GM13976 (cell line): ENCODE measurements around the gene MSANTD2.

Experiments
- DNase-seq: peaks from one replicate; pipeline ENCODE4 v3.0.0; 2012; ENCODE audit warnings: low spot score
- in situ Hi-C: fragments of 300-500 bp; cut with MboI; formaldehyde crosslinking; loops from one replicate; pipeline ENCODE4 v1.12.0; 2022; ENCODE audit warnings: low sequenced_read_pairs, mixed read lengths, inconsistent platforms; ENCODE audit not compliant: unreplicated experiment
- TF ChIP-seq, protein P1 (sequence below): IDR thresholded peaks from 2 replicates; pipeline ENCODE4 v1.5.1; 2012; ENCODE audit warnings: borderline replicate concordance, mild to moderate bottlenecking; ENCODE audit not compliant: insufficient read depth; ENCODE audit errors: extremely low read depth, missing control alignments, control extremely low read depth

Gene MSANTD2

DNA sequence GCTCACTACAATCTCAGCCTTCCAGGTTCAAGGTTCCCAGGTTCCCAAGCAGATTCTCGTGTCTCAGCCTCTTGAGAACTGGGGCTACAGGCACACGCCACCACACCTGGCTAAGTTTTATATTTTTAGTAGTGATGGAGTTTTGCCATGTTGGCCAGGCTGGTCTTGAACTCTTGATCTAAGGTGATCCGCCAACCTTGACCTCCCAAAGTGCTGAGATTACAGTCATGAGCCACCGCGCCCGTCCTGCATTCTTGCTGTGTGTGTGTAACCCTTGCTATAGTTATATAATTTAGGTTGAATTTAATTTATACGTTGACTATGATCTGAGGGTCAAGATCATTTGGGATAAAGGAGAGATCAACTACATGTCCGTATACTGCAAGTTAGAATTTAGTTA lies 35.7 kb upstream of the MSANTD2 start:
- TF ChIP-seq, protein P1, sequence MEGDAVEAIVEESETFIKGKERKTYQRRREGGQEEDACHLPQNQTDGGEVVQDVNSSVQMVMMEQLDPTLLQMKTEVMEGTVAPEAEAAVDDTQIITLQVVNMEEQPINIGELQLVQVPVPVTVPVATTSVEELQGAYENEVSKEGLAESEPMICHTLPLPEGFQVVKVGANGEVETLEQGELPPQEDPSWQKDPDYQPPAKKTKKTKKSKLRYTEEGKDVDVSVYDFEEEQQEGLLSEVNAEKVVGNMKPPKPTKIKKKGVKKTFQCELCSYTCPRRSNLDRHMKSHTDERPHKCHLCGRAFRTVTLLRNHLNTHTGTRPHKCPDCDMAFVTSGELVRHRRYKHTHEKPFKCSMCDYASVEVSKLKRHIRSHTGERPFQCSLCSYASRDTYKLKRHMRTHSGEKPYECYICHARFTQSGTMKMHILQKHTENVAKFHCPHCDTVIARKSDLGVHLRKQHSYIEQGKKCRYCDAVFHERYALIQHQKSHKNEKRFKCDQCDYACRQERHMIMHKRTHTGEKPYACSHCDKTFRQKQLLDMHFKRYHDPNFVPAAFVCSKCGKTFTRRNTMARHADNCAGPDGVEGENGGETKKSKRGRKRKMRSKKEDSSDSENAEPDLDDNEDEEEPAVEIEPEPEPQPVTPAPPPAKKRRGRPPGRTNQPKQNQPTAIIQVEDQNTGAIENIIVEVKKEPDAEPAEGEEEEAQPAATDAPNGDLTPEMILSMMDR, result no peak
- no peak for DNase-seq
- in situ Hi-C loops, result loop anchor here (10.0 kb wide), 1 partner anchor 171 kb away; no protein-coding TSS in a partner anchor

DNA sequence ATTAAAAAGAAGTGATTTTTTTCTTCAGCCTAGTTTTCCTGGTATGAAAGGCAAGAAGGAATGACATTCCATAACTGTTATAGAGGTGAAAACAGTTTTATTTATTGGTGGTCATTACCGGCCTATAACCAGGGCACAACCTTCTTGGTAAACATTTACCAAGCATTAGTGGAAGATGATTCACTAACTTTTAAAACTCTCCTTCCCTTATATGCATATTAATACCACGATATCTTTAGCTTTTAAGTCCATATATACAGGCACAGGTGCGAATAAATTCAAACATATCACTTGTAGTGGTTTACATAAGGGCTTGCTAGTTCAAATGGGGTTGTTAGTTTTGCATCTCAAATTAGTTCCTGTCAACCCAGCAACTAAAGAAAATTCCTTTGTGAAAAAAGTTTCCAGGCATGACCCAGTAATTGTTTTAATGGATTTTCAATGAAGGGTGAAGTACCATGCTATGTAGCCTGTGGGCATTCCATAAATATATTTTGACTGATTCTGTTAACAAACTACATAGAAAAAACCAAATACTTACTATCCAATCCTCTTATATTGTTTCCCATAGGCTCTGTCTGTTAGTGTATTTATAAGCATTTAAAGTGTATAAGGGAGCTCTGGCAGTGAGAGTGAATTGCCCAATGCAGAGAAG lies 34.4 kb upstream of the MSANTD2 start:
- DNase-seq, result no peak
- in situ Hi-C loops, result loop anchor here (10.0 kb wide), 1 partner anchor 170 kb away; no protein-coding TSS in a partner anchor
- TF ChIP-seq, protein P1, result no peak

- DNase-seq, result no peak
- in situ Hi-C loops, result loop anchor here (10.0 kb wide), 1 partner anchor 168 kb away; no protein-coding TSS in a partner anchor
- TF ChIP-seq, protein P1, result no peak
Measured at GRCh38 chr11:124832571-124832970, 32.4 kb upstream of the MSANTD2 start.

GRCh38 chr11:124831897-124832296 lies 31.7 kb upstream of the MSANTD2 start:
- in situ Hi-C loops, result loop anchor here (10.0 kb wide), 1 partner anchor 167 kb away; no protein-coding TSS in a partner anchor
- TF ChIP-seq, protein P1, result no peak
- no peak for DNase-seq

DNA sequence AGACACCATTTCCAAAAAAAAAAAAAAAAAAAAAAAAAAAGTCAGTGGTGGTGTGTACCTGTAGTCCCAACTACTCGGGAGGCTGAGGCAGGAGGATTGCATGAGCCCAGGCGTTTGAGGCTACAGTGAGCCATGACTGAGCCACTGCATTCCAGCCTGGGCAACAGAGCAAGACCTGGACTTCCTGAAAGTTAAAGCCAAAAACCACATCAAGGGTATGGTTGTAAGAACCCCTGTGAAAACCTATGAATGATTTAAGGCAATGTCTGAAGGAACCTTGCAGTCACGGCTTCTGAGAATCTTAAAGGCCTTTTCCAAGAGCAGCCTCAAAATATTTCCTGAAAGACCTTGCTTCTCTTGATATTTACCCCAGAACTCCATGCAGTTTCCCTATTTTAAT lies 30.5 kb upstream of the MSANTD2 start:
- DNase-seq, result no peak
- TF ChIP-seq, protein P1, result no peak
- in situ Hi-C loops, result loop anchor here (10.0 kb wide), 1 partner anchor 166 kb away; no protein-coding TSS in a partner anchor

- TF ChIP-seq, protein P1, result no peak
- in situ Hi-C loops, result loop anchor here (10.0 kb wide), 1 partner anchor 165 kb away; no protein-coding TSS in a partner anchor
- DNase-seq, result no peak
Measured at GRCh38 chr11:124829986-124830385, 29.8 kb upstream of the MSANTD2 start.
